Kidney epithelial cell (primary cell): Measurements from ENCODE around the gene FAM118B. TPM values are rescaled to one million over a fixed set of nuclear protein-coding genes. Genes with fewer than 3 reads are reported as not detected.

Experiments
- DNase-seq: peaks from one replicate; pipeline ENCODE4 v3.0.0-alpha.2; 2010; ENCODE audit warnings: low read depth
- H3K27me3 ChIP-seq: 2 replicates; pipeline ENCODE4 v1.6.0; 2011; ENCODE audit warnings: low read length; ENCODE audit not compliant: control insufficient read depth, insufficient read depth
- H3K36me3 ChIP-seq: 2 replicates; pipeline ENCODE4 v1.5.1; 2011; ENCODE audit warnings: low read length; ENCODE audit not compliant: control insufficient read depth, insufficient read depth
- H3K4me3 ChIP-seq: 2 replicates; pipeline ENCODE4 v1.5.1; 2011; ENCODE audit warnings: low read depth, mild to moderate bottlenecking, control low read depth, low read length
- CTCF ChIP-seq: IDR thresholded peaks from 2 replicates; pipeline ENCODE4 v1.5.1; 2011; ENCODE audit warnings: mild to moderate bottlenecking, moderate library complexity, low read length, control low read depth, inconsistent platforms; ENCODE audit not compliant: insufficient read depth, poor library complexity, severe bottlenecking
- total RNA-seq: library from RNA; depleted of rRNA; stranded (reverse); fragments of >200 nt; gene quantifications from 2 replicates; pipeline ENCODE4 v1.2.3, GENCODE V29; 2015

Gene FAM118B
- total RNA-seq, 1 donor from 2014 or later, result 36.0 TPM

DNA sequence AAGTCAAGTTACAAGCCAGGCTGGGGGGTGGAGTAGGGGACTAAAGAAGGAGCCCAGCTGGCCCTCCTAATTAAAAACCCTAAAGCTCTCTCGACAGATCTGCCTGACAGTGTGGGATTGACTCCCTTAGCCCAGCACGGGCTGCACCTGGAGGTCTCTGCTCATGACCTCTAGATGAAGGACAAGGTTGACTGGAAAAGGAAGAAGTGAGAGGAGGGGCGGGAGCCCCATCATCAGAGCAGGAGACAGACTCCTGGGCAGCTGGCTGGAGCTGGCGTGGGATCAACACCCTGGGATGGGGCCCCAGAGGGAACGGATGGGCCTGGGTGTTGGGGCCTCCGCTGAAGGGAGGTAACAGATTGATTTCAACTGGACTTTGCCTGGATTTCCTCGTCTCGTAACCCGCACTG lies 46.3 kb upstream of the FAM118B start:
- H3K27me3 ChIP-seq, result peaks cover 3% of the 10 kb centered on the region
- H3K4me3 ChIP-seq, result no peak overlapping the region
- no peak for DNase-seq
- TF ChIP-seq CTCF, result no peak
- no peaks in the 10 kb centered on the region for H3K36me3 ChIP-seq

DNA sequence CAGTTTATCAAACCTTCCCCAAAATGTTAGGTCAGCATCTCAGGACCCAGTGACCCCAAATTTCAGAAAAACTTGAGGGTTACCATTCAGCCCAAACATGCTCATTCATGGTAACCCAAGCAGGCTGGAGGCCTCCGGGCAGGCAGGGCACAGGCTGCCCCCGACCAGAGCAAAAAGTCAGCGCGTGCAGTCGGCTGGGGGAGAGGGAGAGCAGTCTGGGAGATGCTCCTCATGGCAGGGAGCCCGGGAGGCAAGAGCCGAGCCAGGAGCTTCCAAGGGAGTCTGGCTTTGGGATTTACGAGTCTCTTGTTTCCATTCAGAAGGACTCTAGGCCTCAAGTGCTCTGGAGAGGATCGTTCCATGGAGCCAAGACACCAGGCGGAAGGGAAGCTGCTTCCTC lies 45.8 kb upstream of the FAM118B start:
- peaks cover 3% of the 10 kb centered on the region for H3K27me3 ChIP-seq

DNA sequence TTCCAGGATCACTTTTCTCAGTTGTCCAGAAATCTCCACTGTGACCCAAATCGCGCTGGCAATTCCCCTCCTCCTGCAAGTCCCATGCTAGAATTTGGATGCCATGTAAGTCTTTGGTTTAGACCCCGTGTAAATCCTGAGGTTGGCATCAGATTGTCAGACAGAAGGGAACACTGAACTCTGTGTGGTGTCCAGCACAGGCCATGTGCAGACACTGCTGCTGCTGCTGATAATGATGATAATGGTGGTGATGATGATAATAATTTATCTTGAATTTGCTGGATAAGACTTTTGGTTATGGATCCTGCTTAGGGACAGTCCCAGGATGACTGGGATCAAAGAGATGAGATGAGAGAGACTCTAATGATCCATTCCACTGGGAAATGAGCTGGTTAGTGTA lies 45.2 kb upstream of the FAM118B start:
- TF ChIP-seq CTCF, result no peak
- peaks cover 3% of the 10 kb centered on the region for H3K27me3 ChIP-seq

More for the DNA sequence above, 45.8 kb upstream of the FAM118B start:
- no peak overlapping the region for H3K4me3 ChIP-seq
- DNase-seq, result no peak
- TF ChIP-seq CTCF, result no peak
- H3K36me3 ChIP-seq, result no peaks in the 10 kb centered on the region

DNA sequence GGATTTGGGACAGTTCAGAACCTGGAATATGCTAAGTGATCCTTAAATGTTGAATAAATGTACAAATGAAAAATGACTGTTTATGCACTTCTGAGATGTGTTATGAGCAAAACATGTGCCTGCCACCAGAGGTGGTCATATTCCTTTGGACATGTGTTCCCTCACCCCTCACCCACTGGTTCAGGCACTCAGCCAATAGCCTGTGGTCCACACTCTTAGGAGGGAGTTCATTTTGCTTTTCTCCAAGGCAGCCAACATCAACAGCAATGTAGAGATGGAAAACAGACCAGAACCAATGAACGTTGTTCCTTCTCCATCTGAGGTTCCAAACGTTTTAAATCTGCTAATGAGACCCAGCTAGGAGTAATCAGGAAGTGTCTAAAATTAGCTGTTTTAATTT lies 44.1 kb upstream of the FAM118B start:
- Histone ChIP-seq H3K36me3 (no peaks in the 10 kb centered on the region), H3K27me3 (peaks cover 3% of the 10 kb centered on the region), H3K4me3 (no peak overlapping the region)
- TF ChIP-seq CTCF, result no peak
- no peak for DNase-seq

More for the DNA sequence above, 45.2 kb upstream of the FAM118B start:
- DNase-seq, result no peak
- no peaks in the 10 kb centered on the region for H3K36me3 ChIP-seq
- no peak overlapping the region for H3K4me3 ChIP-seq

GRCh38 chr11:126169291-126169690 lies 42.3 kb upstream of the FAM118B start:
- no peak for DNase-seq
- Histone ChIP-seq H3K36me3 (no peaks in the 10 kb centered on the region), H3K4me3 (no peak overlapping the region), H3K27me3 (peaks cover 3% of the 10 kb centered on the region)
- no peak for TF ChIP-seq CTCF

- no peak for TF ChIP-seq CTCF
- H3K36me3 ChIP-seq, result no peaks in the 10 kb centered on the region
Measured at GRCh38 chr11:126172596-126173038, 39.0 kb upstream of the FAM118B start.

More at GRCh38 chr11:126172596-126173038, 39.0 kb upstream of the FAM118B start:
- Histone ChIP-seq H3K27me3 (no peaks in the 10 kb centered on the region), H3K4me3 (no peak overlapping the region)
- DNase-seq, result no peak
